Measurements from ENCODE around the gene KIAA1217.

- TF ChIP-seq CTCF (IDR thresholded peaks at IDR 0.05; ENCODE audit: low read depth, low read length, poor library complexity, severe bottlenecking) (no peak), EZH2phosphoT487 (IDR thresholded peaks at IDR 0.05; ENCODE audit: borderline replicate concordance, low read length) (no peak)
These were observed 174.2 kb downstream of the KIAA1217 start for GRCh38 chr10:24382979-24383663.
